GM23338 (cell line): ENCODE results near the gene LGALS9B.
"Not testable (repeated sequence)": the region's sequence is repeated elsewhere in the genome, so short reads cannot be mapped to it uniquely, and the experiment has no call there.

ENCODE experiments used
- CREB1 ChIP-seq: fragments of 250-450 bp; sonication (Bioruptor Pico); IDR thresholded peaks from 2 replicates; pipeline ENCODE4 v1.5.0; 2020; ENCODE audit warnings: low read depth, mild to moderate bottlenecking, moderate library complexity
- EZH2 ChIP-seq: fragments of 200-600 bp; sonication (generic); IDR thresholded peaks from one replicate; pipeline ENCODE4 v1.8.0; 2017; ENCODE audit warnings: antibody characterized with exemption, mild to moderate bottlenecking, low read depth; ENCODE audit not compliant: unreplicated experiment
- EZH2phosphoT487 ChIP-seq: fragments of 200-600 bp; sonication (generic); IDR thresholded peaks from one replicate; pipeline ENCODE4 v1.8.1; 2018; ENCODE audit warnings: antibody characterized with exemption; ENCODE audit not compliant: unreplicated experiment
- JUNB ChIP-seq: IDR thresholded peaks from one replicate; pipeline ENCODE4 v1.6.1; 2016; ENCODE audit warnings: antibody characterized with exemption; ENCODE audit not compliant: unreplicated experiment
- NANOG ChIP-seq: IDR thresholded peaks from 2 replicates; pipeline ENCODE4 v1.6.1; 2016; ENCODE audit warnings: antibody characterized with exemption, borderline replicate concordance
- POLR2AphosphoS5 ChIP-seq: IDR thresholded peaks from 2 replicates; pipeline ENCODE4 v1.6.1; 2016; ENCODE audit warnings: antibody characterized with exemption, low read depth
- ZNF114 ChIP-seq: fragments of 250-450 bp; sonication (Bioruptor Pico); IDR thresholded peaks from 2 replicates; pipeline ENCODE4 v1.5.0; 2020; ENCODE audit warnings: mild to moderate bottlenecking, moderate library complexity
- ZNF331 ChIP-seq: fragments of 250-450 bp; sonication (Bioruptor Pico); IDR thresholded peaks from 2 replicates; pipeline ENCODE4 v1.5.0; 2020; ENCODE audit warnings: low read depth, mild to moderate bottlenecking, moderate library complexity
- TF ChIP-seq, protein P1 (sequence below), 2 experiments: fragments of 200-600 bp in 1 of 2; sonication (generic) in 1 of 2; conservative IDR thresholded peaks; 2 replicates each; pipeline versions ENCODE4 v1.5.1 to v1.6.1; 2016 to 2017; ENCODE audit warnings: antibody characterized with exemption in 2 of 2, low read depth in 2 of 2, mild to moderate bottlenecking in 2 of 2, moderate library complexity in 1 of 2
- TF ChIP-seq, protein P2 (sequence below): IDR thresholded peaks from one replicate; pipeline ENCODE4 v1.6.1; 2018; ENCODE audit warnings: antibody characterized with exemption; ENCODE audit not compliant: unreplicated experiment
- TF ChIP-seq, protein P3 (sequence below): IDR thresholded peaks from 2 replicates; pipeline ENCODE4 v1.6.1; 2016; ENCODE audit warnings: antibody characterized with exemption

DNA sequence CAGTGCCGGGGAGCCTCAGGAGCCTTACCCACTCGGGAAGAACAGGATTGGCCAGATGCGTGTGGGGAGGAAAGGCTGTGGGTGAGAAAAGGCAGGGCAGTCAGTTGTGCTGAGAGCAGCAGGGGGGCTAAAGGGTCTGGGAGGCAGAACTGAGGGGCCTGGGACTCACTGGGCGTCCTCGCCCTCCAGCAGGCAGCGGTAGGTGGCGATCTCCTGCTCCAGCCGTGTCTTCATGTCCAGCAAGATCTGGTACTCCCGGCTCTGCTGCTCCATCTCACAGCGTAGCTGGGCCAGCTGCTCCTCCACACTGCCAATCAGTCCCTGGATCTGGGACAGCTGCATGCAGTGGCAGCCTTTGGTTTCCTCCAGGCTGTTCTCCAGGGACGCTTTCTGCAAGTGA is 34.6 kb upstream of the LGALS9B start:
- not testable (repeated sequence) for TF ChIP-seq EZH2phosphoT487; POLR2AphosphoS5; JUNB; EZH2; ZNF331; CREB1 (CRISPR knock-in tag); ZNF114 (CRISPR knock-in tag); NANOG
- TF ChIP-seq, protein P1, sequence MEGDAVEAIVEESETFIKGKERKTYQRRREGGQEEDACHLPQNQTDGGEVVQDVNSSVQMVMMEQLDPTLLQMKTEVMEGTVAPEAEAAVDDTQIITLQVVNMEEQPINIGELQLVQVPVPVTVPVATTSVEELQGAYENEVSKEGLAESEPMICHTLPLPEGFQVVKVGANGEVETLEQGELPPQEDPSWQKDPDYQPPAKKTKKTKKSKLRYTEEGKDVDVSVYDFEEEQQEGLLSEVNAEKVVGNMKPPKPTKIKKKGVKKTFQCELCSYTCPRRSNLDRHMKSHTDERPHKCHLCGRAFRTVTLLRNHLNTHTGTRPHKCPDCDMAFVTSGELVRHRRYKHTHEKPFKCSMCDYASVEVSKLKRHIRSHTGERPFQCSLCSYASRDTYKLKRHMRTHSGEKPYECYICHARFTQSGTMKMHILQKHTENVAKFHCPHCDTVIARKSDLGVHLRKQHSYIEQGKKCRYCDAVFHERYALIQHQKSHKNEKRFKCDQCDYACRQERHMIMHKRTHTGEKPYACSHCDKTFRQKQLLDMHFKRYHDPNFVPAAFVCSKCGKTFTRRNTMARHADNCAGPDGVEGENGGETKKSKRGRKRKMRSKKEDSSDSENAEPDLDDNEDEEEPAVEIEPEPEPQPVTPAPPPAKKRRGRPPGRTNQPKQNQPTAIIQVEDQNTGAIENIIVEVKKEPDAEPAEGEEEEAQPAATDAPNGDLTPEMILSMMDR (conservative IDR thresholded peaks at IDR 0.05; ENCODE audit: low read depth in 2 of 2): peak in 1 of 2 experiments; percentile 24; a peak in 1 of 4 replicates
- TF ChIP-seq, protein P2, sequence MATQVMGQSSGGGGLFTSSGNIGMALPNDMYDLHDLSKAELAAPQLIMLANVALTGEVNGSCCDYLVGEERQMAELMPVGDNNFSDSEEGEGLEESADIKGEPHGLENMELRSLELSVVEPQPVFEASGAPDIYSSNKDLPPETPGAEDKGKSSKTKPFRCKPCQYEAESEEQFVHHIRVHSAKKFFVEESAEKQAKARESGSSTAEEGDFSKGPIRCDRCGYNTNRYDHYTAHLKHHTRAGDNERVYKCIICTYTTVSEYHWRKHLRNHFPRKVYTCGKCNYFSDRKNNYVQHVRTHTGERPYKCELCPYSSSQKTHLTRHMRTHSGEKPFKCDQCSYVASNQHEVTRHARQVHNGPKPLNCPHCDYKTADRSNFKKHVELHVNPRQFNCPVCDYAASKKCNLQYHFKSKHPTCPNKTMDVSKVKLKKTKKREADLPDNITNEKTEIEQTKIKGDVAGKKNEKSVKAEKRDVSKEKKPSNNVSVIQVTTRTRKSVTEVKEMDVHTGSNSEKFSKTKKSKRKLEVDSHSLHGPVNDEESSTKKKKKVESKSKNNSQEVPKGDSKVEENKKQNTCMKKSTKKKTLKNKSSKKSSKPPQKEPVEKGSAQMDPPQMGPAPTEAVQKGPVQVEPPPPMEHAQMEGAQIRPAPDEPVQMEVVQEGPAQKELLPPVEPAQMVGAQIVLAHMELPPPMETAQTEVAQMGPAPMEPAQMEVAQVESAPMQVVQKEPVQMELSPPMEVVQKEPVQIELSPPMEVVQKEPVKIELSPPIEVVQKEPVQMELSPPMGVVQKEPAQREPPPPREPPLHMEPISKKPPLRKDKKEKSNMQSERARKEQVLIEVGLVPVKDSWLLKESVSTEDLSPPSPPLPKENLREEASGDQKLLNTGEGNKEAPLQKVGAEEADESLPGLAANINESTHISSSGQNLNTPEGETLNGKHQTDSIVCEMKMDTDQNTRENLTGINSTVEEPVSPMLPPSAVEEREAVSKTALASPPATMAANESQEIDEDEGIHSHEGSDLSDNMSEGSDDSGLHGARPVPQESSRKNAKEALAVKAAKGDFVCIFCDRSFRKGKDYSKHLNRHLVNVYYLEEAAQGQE: not testable (repeated sequence)
- TF ChIP-seq, protein P3, sequence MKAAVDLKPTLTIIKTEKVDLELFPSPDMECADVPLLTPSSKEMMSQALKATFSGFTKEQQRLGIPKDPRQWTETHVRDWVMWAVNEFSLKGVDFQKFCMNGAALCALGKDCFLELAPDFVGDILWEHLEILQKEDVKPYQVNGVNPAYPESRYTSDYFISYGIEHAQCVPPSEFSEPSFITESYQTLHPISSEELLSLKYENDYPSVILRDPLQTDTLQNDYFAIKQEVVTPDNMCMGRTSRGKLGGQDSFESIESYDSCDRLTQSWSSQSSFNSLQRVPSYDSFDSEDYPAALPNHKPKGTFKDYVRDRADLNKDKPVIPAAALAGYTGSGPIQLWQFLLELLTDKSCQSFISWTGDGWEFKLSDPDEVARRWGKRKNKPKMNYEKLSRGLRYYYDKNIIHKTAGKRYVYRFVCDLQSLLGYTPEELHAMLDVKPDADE: not testable (repeated sequence)
